GM21825 (cell line): ENCODE results near the gene MAS1.
"Not testable (repeated sequence)": the region's sequence is repeated elsewhere in the genome, so short reads cannot be mapped to it uniquely, and the experiment has no call there.

ENCODE experiments used
- ATAC-seq: cut with Tn5 transposase; IDR thresholded peaks from one replicate; pipeline ENCODE4 v1.9.1; 2021; ENCODE audit warnings: mild to moderate bottlenecking, moderate library complexity; ENCODE audit not compliant: unreplicated experiment

MAS1 gene

DNA sequence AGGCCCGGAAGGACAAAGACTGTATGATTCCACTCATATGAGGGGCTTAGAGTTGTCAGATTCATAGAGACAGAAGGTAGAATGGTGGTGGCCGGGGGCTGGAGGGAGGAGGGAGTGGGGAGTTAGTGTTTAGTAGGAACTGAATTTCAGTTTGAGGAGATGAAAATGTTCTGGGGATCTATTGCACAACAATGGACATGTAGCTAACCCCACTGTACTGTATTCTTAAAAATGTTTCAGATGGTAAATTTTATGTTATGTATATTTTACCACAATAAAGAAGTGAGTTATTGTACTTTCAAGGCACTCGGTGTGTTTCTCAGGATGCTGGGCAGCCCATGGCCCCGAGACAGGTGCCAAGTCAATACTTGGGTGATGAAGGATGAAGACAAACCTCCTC is 25.4 kb downstream of the MAS1 start:
- no peak for ATAC-seq

DNA sequence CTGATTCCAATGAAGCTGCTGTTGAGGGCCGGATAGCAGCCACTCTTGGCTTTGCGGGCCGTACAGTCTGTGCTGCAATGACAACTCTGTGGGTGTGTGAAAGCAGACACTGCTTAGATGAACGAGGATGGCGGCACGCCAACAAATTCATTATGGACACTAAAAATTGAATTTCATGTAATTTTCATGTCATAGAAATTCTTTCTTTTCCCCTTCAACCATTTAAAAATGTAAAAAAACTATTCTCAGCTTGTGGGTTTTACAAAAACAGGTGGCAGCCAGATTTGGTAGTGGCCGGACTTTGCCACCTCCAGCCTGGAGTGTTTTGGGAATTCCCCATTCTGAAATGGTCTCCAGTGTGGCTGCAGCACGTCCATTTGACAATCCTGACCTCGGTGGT is 26.0 kb downstream of the MAS1 start:
- no peak for ATAC-seq

DNA sequence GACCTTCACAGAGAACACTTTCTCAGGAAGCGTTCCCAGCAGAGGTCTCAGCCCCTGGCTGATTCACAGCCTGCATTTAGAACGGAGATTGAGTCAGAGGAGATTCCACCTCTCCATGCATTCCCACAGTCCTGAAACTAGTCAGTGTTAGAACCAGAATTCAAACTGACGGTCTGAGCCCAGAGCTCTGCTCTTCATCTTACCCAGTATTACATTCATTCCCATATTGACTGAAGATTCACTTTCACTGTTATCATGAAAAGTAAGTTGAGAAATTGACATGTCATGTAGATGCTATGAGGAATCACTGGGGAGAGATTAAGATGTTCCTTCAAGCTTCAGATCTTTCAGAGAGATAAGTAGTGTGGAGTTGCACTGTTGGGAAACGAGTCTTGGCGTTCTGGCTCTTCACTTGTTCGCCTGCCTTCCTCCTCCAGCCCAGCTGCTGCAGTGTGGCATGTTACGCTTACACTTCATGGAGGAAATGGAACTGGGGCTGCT is 28.3 kb downstream of the MAS1 start:
- ATAC-seq = no peak

DNA sequence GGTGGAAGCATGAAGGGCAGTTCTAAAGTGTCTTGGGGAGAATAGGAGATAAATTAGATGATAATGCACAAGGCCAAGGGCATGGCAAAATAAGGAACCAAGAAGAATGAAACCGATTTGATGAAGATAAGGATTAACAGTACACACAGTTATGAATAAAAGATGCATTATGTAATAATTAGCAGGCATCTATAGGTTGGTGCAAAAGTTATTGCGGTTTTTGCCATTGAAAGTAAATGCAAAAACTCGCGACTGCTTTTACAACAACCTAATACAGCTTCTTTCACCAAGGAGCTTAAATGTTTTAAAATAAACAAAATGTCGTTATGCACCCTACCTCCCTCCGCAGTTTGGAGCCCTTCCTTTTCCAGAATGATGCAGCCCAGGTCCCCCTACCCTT is 29.0 kb downstream of the MAS1 start:
- ATAC-seq = no peak

DNA sequence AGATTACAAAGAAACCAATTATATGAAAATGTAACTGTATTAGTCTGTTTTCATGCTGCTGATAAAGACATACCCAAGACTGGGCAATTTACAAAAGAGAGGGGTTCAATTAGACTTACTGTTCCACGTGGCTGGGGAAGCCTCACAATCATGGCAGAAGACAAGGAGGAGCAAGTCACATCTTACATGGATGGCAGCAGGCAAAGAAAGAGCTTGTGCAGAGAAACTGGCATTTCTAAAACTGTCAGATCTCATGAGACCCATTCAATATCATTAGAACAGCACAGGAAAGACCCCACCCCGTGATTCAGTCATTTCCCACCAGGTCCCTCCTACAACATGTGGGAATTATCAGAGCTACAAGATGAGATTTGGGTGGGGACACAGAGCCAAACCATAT is 33.4 kb downstream of the MAS1 start:
- not testable (repeated sequence) for ATAC-seq

DNA sequence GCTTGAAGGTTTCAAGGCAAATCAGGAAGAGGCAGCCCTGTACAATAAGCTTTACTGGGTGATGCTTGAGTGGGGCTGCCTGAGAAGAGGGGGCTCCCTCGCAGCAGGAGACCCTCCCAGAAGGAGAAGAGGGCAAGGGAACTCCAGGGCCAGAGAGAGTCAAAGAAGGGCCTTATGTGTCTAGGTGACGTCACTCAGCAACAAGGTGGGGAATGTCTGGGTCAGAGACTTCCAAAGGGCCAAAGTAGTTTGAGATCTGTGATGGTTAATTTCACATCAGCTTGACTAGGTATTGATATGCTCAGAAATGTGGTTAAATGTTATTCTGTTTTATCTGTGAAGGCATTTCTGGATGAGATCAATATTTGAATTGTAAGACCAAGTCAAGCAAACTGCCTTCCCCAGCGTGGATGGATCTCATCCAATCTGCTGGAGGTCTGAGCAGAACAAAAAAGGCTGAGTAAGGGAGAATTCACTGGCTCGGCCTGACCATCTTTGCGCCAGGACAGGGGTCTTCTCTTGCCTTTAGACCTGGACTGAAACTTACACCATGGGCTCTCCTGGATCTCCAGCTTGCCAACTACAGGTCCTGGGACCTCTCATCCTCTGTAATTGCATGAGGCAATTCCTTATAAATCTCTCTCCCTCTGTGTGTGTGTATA is 35.9 kb downstream of the MAS1 start:
- no peak for ATAC-seq

DNA sequence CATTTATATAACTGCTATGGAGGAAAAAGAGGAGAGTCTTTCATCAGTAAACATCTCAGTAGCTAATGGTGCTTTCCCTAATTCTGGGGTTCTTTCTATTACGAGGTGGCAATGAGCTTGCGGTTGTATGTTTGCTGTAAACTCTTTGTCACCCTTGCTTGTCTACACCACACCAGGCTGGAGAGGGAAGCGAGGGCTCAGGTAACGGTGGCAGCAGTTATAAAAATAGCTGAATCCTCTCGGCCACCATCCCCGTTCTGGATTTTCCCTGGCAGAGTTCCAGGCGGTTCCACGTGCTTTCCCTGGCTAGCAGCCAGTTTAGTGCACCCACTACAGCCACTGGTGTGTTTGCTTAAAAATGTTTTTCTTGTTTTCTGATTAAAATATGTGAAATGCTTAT is 39.0 kb downstream of the MAS1 start:
- ATAC-seq = peak; percentile 39

DNA sequence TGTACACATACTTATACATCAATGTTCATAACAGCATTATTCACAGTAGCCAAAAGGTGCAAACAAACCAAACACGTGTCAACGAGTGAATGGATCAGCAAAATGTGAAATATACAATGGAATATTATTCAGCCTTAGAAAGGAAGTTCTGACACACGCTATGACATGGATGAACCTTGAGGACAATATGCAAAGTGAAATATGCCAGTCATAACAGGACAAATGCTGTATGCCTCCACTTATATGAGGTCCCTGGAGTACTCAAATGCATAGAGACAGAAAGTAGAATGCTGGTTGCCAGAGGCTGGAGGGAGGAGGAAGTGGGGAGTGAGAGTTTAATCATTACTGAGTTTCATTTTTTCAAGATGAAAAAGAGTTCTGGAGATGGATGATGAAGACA is 40.3 kb downstream of the MAS1 start:
- ATAC-seq = peak; percentile 91

DNA sequence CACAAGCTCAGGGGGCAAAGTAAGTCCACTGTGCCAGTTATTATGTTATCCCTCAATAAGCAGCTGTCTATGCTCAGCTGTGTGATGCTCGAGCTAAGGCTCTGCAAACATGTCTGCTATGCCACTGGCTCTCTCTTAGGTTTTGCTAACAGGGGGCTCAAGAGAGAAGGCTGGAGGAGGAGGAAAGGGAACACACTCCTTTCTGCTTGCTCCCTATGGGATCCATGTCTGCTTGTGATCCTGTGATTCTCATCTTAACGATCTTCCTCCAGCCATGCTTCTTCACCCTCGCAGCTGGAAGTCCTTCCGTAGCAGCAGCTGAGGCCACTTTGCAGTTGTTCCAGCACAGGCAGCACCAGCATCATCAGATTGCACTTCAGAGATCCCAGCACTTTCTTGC is 41.1 kb downstream of the MAS1 start:
- ATAC-seq = peak; percentile 20

DNA sequence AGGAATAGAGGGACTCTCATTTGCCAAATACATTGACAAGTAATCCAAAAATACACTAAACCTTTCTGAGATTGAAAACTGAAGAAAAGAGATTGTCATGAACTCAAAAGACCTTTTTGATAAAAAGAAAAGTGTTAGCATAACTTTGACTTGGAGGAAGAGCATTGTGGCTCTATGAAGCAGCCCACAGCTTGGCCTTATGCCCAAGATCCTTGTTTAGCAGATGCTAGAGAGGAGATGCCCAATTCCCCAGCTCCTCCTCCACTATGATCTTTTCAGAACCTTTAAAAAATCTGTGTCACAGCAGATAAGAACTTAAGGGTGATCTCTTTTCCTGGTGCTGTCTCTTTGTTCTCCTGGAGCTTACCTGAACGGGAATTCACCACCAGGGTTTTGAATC is 42.3 kb downstream of the MAS1 start:
- ATAC-seq = no peak

DNA sequence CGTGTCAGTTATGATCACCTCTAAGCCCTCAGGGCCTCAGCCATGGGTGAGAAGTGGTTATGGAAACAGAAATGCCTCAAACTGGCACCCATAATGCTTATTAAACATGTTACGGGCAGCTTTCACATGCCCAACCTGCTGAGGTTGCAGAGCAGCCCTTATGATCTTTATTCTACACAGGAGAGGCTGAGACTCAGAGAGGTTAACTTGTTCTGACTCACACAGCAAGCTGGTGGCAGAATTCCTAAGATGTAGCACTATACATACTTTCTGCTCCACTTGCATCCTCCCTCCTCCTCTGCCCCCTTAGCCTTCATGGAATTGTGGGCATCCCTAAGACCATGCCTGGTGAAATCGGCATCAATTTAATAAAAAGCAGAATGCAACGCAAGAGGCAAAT is 43.4 kb downstream of the MAS1 start:
- no peak for ATAC-seq

DNA sequence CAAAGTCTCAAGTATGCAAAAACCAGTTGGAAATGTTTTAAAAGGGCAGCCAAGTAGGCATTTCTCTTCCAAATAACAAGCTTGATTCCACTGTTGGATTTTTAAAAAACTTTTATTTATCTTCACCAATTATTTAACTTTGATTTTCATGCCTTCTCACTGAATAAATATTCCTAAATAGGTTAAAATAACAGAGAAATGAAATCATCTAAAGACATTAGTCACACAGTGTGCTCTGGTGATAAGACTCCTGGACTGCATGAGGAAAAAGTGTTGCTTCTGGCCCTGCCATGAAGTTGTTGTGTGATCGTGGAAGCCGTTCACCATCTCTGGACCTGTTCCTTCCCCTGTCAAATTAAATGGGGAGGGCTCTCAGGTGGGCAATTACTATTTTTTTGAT is 44.3 kb downstream of the MAS1 start:
- ATAC-seq = no peak

DNA sequence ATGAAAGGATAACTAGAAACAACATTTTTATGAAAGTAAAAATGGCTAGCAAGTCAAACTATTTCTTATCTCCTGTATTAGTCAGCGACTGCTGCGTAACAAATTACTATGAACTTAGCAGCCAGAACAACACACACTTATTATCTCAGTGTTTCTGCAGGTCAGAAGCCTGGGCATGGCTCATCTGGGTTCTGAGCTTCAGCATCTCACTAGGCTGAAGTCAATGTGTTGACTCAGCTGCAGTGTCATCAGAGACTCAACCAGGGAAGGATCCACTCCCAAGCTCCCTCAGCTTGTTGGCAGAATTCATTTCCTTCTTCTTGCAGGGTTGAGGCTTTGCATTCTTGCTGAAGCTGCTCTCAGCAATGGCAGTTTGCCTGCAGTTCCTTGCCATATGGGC is 44.8 kb downstream of the MAS1 start:
- no peak for ATAC-seq

DNA sequence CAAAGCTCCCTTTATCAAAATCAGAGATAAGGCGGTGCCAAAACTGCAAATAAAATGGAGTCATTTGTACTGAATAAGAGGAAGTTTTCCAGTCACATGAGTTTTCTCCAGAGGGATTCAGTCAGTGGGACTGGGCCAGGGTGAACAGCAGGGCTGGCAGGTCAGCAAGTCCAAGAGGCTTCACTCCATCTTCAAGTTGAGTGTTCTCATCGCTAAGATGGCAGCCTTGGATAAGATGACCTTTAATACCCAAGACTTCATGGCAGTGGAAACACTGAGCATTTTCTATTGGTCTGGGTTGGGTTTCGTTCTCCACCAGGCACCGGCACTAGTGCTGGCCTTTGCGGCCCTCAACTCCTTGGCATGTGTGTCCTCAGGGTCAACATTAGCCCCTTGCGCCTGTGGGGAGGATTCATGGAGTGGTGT is 48.8 kb downstream of the MAS1 start:
- ATAC-seq = no peak
